GM12864 (cell line): ENCODE data around the gene WDR55.
"Not testable (repeated sequence)": the region's sequence is repeated elsewhere in the genome, so short reads cannot be mapped to it uniquely, and the experiment has no call there.

ENCODE experiments used
- DNase-seq: peaks from one replicate; pipeline ENCODE4 v3.0.0-alpha.2; 2011; ENCODE audit warnings: low read depth
- H3K4me3 ChIP-seq: 2 replicates; pipeline ENCODE4 v1.5.1; 2011; ENCODE audit warnings: mild to moderate bottlenecking, low read depth, low read length, control low read depth
- TF ChIP-seq, protein P1 (sequence below): IDR thresholded peaks from 2 replicates; pipeline ENCODE4 v1.5.1; 2011; ENCODE audit warnings: low read depth, mild to moderate bottlenecking, moderate library complexity, low read length, control low read depth, inconsistent platforms; ENCODE audit errors: missing control alignments

Gene WDR55

DNA sequence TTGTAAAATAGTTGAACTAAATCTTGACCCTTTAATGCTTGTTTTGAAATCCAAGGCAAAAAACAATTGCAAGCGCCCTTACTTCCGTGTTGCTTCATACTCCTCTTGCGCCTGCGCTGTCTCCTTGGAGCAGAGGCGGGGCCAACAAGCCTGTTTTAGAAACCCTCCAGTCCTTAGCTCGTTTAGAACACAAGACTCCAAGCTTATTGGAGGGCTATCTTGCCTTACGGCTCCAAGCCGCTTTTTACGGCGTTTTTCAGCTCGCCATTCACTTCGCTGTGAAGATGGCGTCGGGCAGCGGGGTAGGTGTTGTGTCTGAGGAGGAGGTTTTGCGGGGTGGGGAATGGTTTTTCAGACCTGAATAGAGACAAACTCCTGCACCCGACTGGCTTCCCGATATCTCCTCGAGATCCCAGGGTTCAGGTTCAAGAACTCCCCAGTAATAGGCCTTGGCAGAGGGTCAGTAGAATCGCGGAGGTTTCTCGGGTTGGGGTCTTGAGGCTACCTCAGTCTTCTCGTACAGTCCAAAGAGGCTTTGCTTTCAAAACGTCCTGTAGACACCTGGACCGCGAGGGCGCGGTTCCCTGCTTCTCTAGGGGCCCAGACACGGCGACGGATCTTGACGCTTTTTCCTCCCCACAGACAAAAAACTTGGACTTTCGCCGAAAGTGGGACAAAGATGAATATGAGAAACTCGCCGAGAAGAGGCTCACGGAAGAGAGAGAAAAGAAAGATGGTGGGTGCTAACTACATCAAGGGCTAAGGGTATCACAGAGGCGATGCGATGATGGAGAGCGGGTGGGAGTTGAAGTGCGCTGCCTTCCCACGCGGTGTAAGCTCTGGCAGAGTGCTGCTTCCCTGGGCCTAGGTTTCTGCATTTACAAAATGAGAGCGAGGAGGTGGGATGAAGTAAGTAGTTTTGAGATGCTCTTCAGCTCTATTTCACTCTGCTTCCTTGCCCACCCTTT is 35.8 kb downstream of the WDR55 start, which contains the start of gene ZMAT2:
ZMAT2 (plus strand) TSS at position 271 of the 968 bp plus-strand sequence; CDS start at position 285, 14 bp downstream.
- TF ChIP-seq, protein P1, sequence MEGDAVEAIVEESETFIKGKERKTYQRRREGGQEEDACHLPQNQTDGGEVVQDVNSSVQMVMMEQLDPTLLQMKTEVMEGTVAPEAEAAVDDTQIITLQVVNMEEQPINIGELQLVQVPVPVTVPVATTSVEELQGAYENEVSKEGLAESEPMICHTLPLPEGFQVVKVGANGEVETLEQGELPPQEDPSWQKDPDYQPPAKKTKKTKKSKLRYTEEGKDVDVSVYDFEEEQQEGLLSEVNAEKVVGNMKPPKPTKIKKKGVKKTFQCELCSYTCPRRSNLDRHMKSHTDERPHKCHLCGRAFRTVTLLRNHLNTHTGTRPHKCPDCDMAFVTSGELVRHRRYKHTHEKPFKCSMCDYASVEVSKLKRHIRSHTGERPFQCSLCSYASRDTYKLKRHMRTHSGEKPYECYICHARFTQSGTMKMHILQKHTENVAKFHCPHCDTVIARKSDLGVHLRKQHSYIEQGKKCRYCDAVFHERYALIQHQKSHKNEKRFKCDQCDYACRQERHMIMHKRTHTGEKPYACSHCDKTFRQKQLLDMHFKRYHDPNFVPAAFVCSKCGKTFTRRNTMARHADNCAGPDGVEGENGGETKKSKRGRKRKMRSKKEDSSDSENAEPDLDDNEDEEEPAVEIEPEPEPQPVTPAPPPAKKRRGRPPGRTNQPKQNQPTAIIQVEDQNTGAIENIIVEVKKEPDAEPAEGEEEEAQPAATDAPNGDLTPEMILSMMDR: no peak
- peak within 1 kb of the TSS; percentile 76 for H3K4me3 ChIP-seq
- DNase-seq: peak; percentile 97

- no peak overlapping the region for H3K4me3 ChIP-seq
These were observed 43.1 kb downstream of the WDR55 start for GRCh38 chr5:140707812-140708211.

GRCh38 chr5:140708787-140709186 is 44.1 kb downstream of the WDR55 start:
- not testable (repeated sequence) for H3K4me3 ChIP-seq, DNase-seq

More at GRCh38 chr5:140707812-140708211, 43.1 kb downstream of the WDR55 start:
- TF ChIP-seq, protein P1: no peak
- no peak for DNase-seq

DNA sequence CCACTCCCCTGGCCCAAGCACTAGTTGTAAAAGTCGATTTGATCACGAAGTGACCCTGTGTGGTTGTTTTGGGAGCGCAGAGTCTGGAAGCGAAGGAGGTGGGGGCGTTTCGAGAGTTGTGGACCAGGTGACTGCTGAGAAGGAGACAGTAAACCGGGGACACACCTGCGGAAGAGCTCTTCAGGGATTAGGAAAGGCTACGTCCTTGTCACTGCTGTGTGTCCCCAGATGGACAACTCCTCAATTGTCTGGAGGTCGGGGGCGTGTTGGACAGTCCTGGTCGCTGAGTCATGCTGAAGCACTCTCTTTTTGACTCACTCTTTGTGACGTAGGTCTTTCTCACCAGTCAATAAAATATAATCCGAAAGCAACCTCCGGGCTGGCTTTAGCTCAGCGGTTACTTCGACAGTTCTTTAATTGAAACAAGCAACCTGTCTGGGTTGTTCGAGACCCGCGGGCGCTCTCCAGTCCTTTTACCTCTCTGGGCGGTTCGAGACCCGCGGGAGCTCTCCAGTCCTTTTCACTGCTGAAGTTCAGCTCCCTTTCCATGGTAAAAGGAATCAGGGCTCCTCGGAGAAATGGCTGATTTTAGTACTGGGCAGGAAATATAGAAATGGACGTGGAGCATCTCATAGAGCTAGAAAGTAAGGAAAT is 46.3 kb downstream of the WDR55 start:
- peak overlapping the region; percentile 77 for H3K4me3 ChIP-seq
- peak; percentile 87 for DNase-seq
- TF ChIP-seq, protein P1: no peak

GRCh38 chr5:140711794-140712193 is 47.1 kb downstream of the WDR55 start:
- H3K4me3 ChIP-seq: no peak overlapping the region
- TF ChIP-seq, protein P1: no peak
- no peak for DNase-seq

DNA sequence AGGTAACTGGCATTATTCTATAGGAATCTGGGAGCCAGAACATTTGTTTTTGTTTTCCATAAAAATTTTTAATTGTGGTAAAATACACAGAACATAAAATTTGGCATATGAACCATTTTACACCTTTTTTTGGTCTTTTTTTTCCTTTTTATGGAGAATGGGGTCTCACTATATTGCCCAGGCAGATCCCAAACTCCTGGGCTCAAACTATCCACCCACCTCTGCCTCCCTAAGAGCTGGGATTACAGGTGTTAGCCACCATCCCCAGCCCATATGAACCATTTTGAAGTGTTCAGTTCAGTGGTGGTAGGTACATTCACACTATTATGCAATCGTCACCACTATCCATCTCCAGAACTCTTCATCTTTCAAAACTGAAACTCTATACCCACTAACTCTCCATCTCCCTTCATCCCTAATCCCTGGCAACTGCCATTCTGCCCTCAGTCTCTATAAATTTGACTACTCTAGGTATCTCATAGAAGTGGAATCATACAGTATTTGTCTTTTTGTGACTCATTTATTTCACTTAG is 48.9 kb downstream of the WDR55 start:
- no peak overlapping the region for H3K4me3 ChIP-seq
- no peak for DNase-seq
- TF ChIP-seq, protein P1: no peak

DNA sequence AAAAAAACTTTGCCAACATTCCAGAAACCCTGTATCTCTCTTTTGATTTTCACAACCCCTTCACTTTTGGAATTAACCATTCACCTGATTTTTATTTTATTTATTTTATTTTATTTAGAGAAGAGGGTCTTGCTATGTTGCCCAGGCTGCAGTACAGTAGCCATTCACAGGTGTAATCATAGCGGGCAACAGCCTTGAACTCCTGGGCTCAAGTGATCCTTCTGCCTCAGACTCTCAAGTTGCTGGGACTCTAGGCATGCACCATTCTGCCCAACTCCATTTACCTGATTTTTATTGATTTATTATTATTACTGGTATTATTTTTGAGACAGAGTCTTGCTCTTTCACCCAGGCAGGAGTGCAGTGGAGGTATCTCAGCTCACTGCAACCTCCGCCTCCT is 51.5 kb downstream of the WDR55 start:
- not testable (repeated sequence) for DNase-seq, H3K4me3 ChIP-seq
